Hepatocyte (in vitro differentiated cells): Measurements from ENCODE around the gene LYPD5. TPM values are rescaled to one million over a fixed set of nuclear protein-coding genes. Genes with fewer than 3 reads are reported as not detected.

ENCODE experiments used
- DNase-seq: peaks from one replicate; pipeline ENCODE4 v3.0.0-alpha.2; 2016; ENCODE audit warnings: low spot score
- H2AFZ ChIP-seq: fragments of 200-600 bp; sonication (generic); 2 replicates; pipeline ENCODE4 v1.6.0; 2016; ENCODE audit warnings: antibody characterized with exemption, mild to moderate bottlenecking
- H3K27ac ChIP-seq: fragments of 200-600 bp; sonication (generic); 2 replicates; pipeline ENCODE4 v1.5.1; 2016; ENCODE audit warnings: mild to moderate bottlenecking
- H3K27me3 ChIP-seq: fragments of 200-600 bp; sonication (generic); 2 replicates; pipeline ENCODE4 v1.6.1; 2016
- H3K36me3 ChIP-seq: fragments of 200-600 bp; sonication (generic); replicated peaks from 2 replicates; pipeline ENCODE4 v1.5.1; 2016; ENCODE audit warnings: low read depth; ENCODE audit not compliant: insufficient read depth
- H3K4me1 ChIP-seq: fragments of 200-600 bp; sonication (generic); 2 replicates; pipeline ENCODE4 v1.5.1; 2016; ENCODE audit warnings: mild to moderate bottlenecking, moderate library complexity; ENCODE audit not compliant: insufficient read depth
- H3K4me2 ChIP-seq: fragments of 200-600 bp; sonication (generic); 2 replicates; pipeline ENCODE4 v1.6.0; 2016
- H3K4me3 ChIP-seq: fragments of 200-600 bp; sonication (generic); 2 replicates; pipeline ENCODE4 v1.5.1; 2016; ENCODE audit warnings: mild to moderate bottlenecking
- H3K79me2 ChIP-seq: fragments of 200-600 bp; sonication (generic); 2 replicates; pipeline ENCODE4 v1.6.0; 2017; ENCODE audit warnings: mild to moderate bottlenecking
- H3K9me2 ChIP-seq: fragments of 200-600 bp; sonication (generic); replicated peaks from 2 replicates; pipeline ENCODE4 v1.6.0; 2017; ENCODE audit warnings: mild to moderate bottlenecking; ENCODE audit not compliant: insufficient read depth
- H3K9me3 ChIP-seq: fragments of 200-600 bp; sonication (generic); 2 replicates; pipeline ENCODE4 v1.5.1; 2016; ENCODE audit warnings: low read depth, mild to moderate bottlenecking
- H4K20me1 ChIP-seq: fragments of 200-600 bp; sonication (generic); 2 replicates; pipeline ENCODE4 v1.6.0; 2016; ENCODE audit warnings: mild to moderate bottlenecking; ENCODE audit not compliant: insufficient read depth, poor library complexity, severe bottlenecking
- EZH2 ChIP-seq: fragments of 200-600 bp; sonication (generic); IDR thresholded peaks from 2 replicates; pipeline ENCODE4 v1.6.1; 2016; ENCODE audit warnings: antibody characterized with exemption, mild to moderate bottlenecking, borderline replicate concordance
- EZH2phosphoT487 ChIP-seq: fragments of 200-600 bp; sonication (generic); IDR thresholded peaks from one replicate; pipeline ENCODE4 v1.6.1; 2018; ENCODE audit warnings: antibody characterized with exemption, mild to moderate bottlenecking, low read depth, moderate library complexity; ENCODE audit not compliant: unreplicated experiment, severe bottlenecking
- WGBS: methylation state at CpG from one replicate; pipeline ENCODE4 v1.1.6; 2016; ENCODE audit warnings: low lambda C conversion rate; ENCODE audit errors: missing lambda C conversion rate; 5-methylcytosine and 5-hydroxymethylcytosine counted together
- polyA plus RNA-seq: library from polyadenylated mRNA; unstranded; fragments of >200 nt; fragmentation: Nextera tagmentation; extraction: Ambion mirVana; gene quantifications from 2 replicates; pipeline ENCODE4 v1.2.1, GENCODE V29; 2016
- total RNA-seq: library from RNA; depleted of rRNA; stranded (reverse); fragments of >200 nt; gene quantifications from 2 replicates; pipeline ENCODE4 v1.2.3, GENCODE V29; 2014
- TF ChIP-seq, protein P1 (sequence below): fragments of 200-600 bp; sonication (generic); IDR thresholded peaks from 2 replicates; pipeline ENCODE4 v1.5.1; 2016; ENCODE audit warnings: antibody characterized with exemption, mild to moderate bottlenecking; ENCODE audit not compliant: poor library complexity

The LYPD5 gene
- total and polyA plus RNA-seq, 2 experiments from 2014 or later = 1.6 to 1.8 TPM

- no peaks in the 10 kb centered on the region for H3K9me3 ChIP-seq
- H3K79me2 ChIP-seq = peaks cover 27% of the 10 kb centered on the region
- peaks cover 11% of the 10 kb centered on the region for H3K4me1 ChIP-seq
- DNase-seq = no peak
- no peak overlapping the region for H3K4me2 ChIP-seq
- H3K36me3 ChIP-seq = no peaks in the 10 kb centered on the region
- H4K20me1 ChIP-seq = peaks cover 4% of the 10 kb centered on the region
- H3K9me2 ChIP-seq = no peaks in the 10 kb centered on the region
- no peaks in the 10 kb centered on the region for H3K27me3 ChIP-seq
- H3K4me3 ChIP-seq = no peak overlapping the region
- no peak overlapping the region for H2AFZ ChIP-seq
- 96% methylated on average over 4 of the region's 4 CpGs for WGBS
- no peak for TF ChIP-seq EZH2phosphoT487
- TF ChIP-seq EZH2 = no peak
- TF ChIP-seq, protein P1, sequence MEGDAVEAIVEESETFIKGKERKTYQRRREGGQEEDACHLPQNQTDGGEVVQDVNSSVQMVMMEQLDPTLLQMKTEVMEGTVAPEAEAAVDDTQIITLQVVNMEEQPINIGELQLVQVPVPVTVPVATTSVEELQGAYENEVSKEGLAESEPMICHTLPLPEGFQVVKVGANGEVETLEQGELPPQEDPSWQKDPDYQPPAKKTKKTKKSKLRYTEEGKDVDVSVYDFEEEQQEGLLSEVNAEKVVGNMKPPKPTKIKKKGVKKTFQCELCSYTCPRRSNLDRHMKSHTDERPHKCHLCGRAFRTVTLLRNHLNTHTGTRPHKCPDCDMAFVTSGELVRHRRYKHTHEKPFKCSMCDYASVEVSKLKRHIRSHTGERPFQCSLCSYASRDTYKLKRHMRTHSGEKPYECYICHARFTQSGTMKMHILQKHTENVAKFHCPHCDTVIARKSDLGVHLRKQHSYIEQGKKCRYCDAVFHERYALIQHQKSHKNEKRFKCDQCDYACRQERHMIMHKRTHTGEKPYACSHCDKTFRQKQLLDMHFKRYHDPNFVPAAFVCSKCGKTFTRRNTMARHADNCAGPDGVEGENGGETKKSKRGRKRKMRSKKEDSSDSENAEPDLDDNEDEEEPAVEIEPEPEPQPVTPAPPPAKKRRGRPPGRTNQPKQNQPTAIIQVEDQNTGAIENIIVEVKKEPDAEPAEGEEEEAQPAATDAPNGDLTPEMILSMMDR = no peak
- no peak overlapping the region for H3K27ac ChIP-seq
Observed at GRCh38 chr19:43748685-43749084, 53.6 kb downstream of the LYPD5 start.

DNA sequence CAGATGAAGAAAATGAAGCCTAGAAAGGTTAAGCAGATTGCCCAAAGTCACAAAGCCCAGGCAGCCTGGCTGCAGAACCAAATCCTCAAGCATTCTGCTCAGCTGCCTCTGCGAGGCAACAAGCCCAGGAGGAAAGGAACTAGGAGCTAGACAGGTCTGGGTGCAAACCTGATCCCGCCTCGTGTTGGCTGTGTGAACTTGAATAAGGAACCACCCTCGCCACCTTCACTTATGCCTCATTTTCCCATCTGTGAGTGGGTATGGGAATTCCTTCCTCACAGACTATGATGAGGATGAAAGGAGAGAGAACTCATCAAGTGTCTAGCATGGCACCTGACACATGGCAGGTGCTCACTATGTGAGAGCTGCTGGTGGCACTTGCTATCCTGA is 54.0 kb downstream of the LYPD5 start:
- no peaks in the 10 kb centered on the region for H3K9me2 ChIP-seq
- H3K9me3 ChIP-seq = no peaks in the 10 kb centered on the region
- H3K4me3 ChIP-seq = no peak overlapping the region
- peaks cover 10% of the 10 kb centered on the region for H3K4me1 ChIP-seq
- no peak overlapping the region for H3K4me2 ChIP-seq
- H3K79me2 ChIP-seq = peaks cover 24% of the 10 kb centered on the region
- peaks cover 4% of the 10 kb centered on the region for H4K20me1 ChIP-seq
- TF ChIP-seq, protein P1 = no peak
- no peaks in the 10 kb centered on the region for H3K27me3 ChIP-seq
- WGBS = 99% methylated on average over 4 of the region's 4 CpGs
- no peaks in the 10 kb centered on the region for H3K36me3 ChIP-seq
- H2AFZ ChIP-seq = no peak overlapping the region
- H3K27ac ChIP-seq = no peak overlapping the region
- no peak for DNase-seq

DNA sequence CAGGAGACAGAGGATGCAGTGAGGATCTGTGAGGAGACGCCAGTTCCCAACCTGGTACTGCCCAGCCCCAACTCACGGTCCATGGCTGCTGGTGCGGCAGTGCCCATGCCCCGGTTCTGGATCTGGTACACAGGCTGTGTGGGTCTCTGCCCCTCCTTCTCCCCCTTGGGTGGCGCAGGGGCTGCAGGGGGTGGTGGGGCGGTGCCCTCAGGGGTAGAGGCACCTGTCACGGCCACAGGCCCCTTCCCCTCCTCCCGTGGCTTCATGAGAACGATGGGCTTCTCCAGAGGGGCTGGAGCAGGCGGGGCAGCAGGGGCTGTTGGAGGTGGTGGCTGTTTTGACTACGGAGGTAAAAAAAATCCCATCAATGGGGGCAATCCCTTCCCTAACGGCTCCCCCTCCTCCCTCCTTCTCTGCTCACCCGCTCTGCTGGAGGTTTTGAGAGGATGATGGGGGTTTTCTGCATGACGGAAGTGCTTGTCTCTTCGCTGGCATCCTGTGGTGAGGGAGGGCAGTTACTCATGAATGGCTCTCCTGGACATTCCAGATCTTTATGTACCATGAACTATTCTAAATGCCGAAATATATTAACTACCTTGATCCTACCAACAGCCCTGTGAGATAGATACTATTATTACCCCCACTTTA is 54.6 kb downstream of the LYPD5 start:
- H3K4me2 ChIP-seq = no peak overlapping the region
- peaks cover 22% of the 10 kb centered on the region for H3K79me2 ChIP-seq
- peaks cover 4% of the 10 kb centered on the region for H4K20me1 ChIP-seq
- H3K27ac ChIP-seq = no peak overlapping the region
- no peak overlapping the region for H3K4me3 ChIP-seq
- H3K4me1 ChIP-seq = peaks cover 5% of the 10 kb centered on the region
- H3K9me3 ChIP-seq = no peaks in the 10 kb centered on the region
- 92% methylated on average over 9 of the region's 16 CpGs for WGBS
- no peaks in the 10 kb centered on the region for H3K27me3 ChIP-seq
- DNase-seq = no peak
- no peaks in the 10 kb centered on the region for H3K9me2 ChIP-seq
- no peaks in the 10 kb centered on the region for H3K36me3 ChIP-seq
- H2AFZ ChIP-seq = no peak overlapping the region
- TF ChIP-seq EZH2 = no peak
- TF ChIP-seq, protein P1 = no peak
- no peak for TF ChIP-seq EZH2phosphoT487

Other genes with a start within 250 kb of the LYPD5 start
- 27.8 and 34.3 TPM in 2 replicates for gene XRCC1, start 226.9 kb downstream of the LYPD5 start, total RNA-seq
- 27.3 and 27.8 TPM in 2 replicates for gene XRCC1, start 226.9 kb downstream of the LYPD5 start, polyA plus RNA-seq
- 4.7 and 11.4 TPM in 2 replicates for gene PINLYP, start 226.6 kb downstream of the LYPD5 start, total RNA-seq
- gene PINLYP, start 226.6 kb downstream of the LYPD5 start, polyA plus RNA-seq = 4.5 and 4.6 TPM in 2 replicates
- 26.0 and 26.2 TPM in 2 replicates for gene IRGQ, start 206.3 kb downstream of the LYPD5 start, total RNA-seq
- 9.6 and 14.4 TPM in 2 replicates for gene IRGQ, start 206.3 kb downstream of the LYPD5 start, polyA plus RNA-seq
- gene ZNF576, start 205.9 kb downstream of the LYPD5 start, total RNA-seq = 12.8 and 16.2 TPM in 2 replicates
- gene ZNF576, start 205.9 kb downstream of the LYPD5 start, polyA plus RNA-seq = 16.1 and 18.1 TPM in 2 replicates
- 0.27 TPM in 1 of 2 replicates, not detected in the other for gene SRRM5, start 190.4 kb downstream of the LYPD5 start, total RNA-seq
- gene SRRM5, start 190.4 kb downstream of the LYPD5 start, polyA plus RNA-seq = 0.24 and 0.79 TPM in 2 replicates
- 35.9 and 40.2 TPM in 2 replicates for gene ZNF428, start 182.8 kb downstream of the LYPD5 start, total RNA-seq
- gene ZNF428, start 182.8 kb downstream of the LYPD5 start, polyA plus RNA-seq = 73.9 and 74.9 TPM in 2 replicates
- gene CADM4, start 162.6 kb downstream of the LYPD5 start, total RNA-seq = 22.7 and 24.4 TPM in 2 replicates
- 16.6 and 17.1 TPM in 2 replicates for gene CADM4, start 162.6 kb downstream of the LYPD5 start, polyA plus RNA-seq
- 25.0 and 28.0 TPM in 2 replicates for gene PLAUR, start 132.3 kb downstream of the LYPD5 start, total RNA-seq
- 57.8 and 65.1 TPM in 2 replicates for gene PLAUR, start 132.3 kb downstream of the LYPD5 start, polyA plus RNA-seq
- gene IRGC, start 86.4 kb downstream of the LYPD5 start, total RNA-seq = not detected in 2 replicates
- gene IRGC, start 86.4 kb downstream of the LYPD5 start, polyA plus RNA-seq = not detected in 2 replicates
- 9.5 and 16.1 TPM in 2 replicates for gene SMG9, start 47.5 kb downstream of the LYPD5 start, total RNA-seq
- 34.9 and 39.7 TPM in 2 replicates for gene SMG9, start 47.5 kb downstream of the LYPD5 start, polyA plus RNA-seq
- 2.8 and 3.6 TPM in 2 replicates for gene KCNN4, start 21.5 kb downstream of the LYPD5 start, total RNA-seq
- 5.4 and 8.3 TPM in 2 replicates for gene KCNN4, start 21.5 kb downstream of the LYPD5 start, polyA plus RNA-seq
- gene ZNF283, start 24.9 kb upstream of the LYPD5 start, total RNA-seq = 7.6 and 10.7 TPM in 2 replicates
- 1.8 and 2.1 TPM in 2 replicates for gene ZNF283, start 24.9 kb upstream of the LYPD5 start, polyA plus RNA-seq
- gene ZNF404, start 81.5 kb upstream of the LYPD5 start, total RNA-seq = 4.9 and 5.2 TPM in 2 replicates
- gene ZNF404, start 81.5 kb upstream of the LYPD5 start, polyA plus RNA-seq = 2.7 and 5.8 TPM in 2 replicates
- gene ZNF45, start 132.8 kb upstream of the LYPD5 start, total RNA-seq = 10.3 and 10.6 TPM in 2 replicates
- 5.1 and 6.3 TPM in 2 replicates for gene ZNF45, start 132.8 kb upstream of the LYPD5 start, polyA plus RNA-seq
- 7.1 and 8.2 TPM in 2 replicates for gene ZNF221, start 148.8 kb upstream of the LYPD5 start, total RNA-seq
- gene ZNF221, start 148.8 kb upstream of the LYPD5 start, polyA plus RNA-seq = 1.1 and 2.7 TPM in 2 replicates
- 5.6 and 7.2 TPM in 2 replicates for gene ZNF155, start 181.7 kb upstream of the LYPD5 start, total RNA-seq
- 3.2 and 5.3 TPM in 2 replicates for gene ZNF155, start 181.7 kb upstream of the LYPD5 start, polyA plus RNA-seq
- 4.4 and 5.9 TPM in 2 replicates for gene ZNF230, start 200.5 kb upstream of the LYPD5 start, total RNA-seq
- 3.7 and 4.3 TPM in 2 replicates for gene ZNF230, start 200.5 kb upstream of the LYPD5 start, polyA plus RNA-seq
- 5.3 and 6.3 TPM in 2 replicates for gene ZNF222, start 222.9 kb upstream of the LYPD5 start, total RNA-seq
- 1.6 and 1.8 TPM in 2 replicates for gene ZNF222, start 222.9 kb upstream of the LYPD5 start, polyA plus RNA-seq
- 12.9 and 14.3 TPM in 2 replicates for gene ZNF223, start 249.6 kb upstream of the LYPD5 start, total RNA-seq
- gene ZNF223, start 249.6 kb upstream of the LYPD5 start, polyA plus RNA-seq = 3.6 and 5.8 TPM in 2 replicates